Transverse colon (tissue), 3 donors: ENCODE data around the gene EPHB4.

Experiments used
- POLR2A ChIP-seq: fragments of 450-650 bp; IDR thresholded peaks from one replicate; pipeline ENCODE4 v1.6.1; 2016; ENCODE audit warnings: antibody characterized with exemption, mild to moderate bottlenecking, moderate library complexity
- TF ChIP-seq, protein P1 (sequence below), 5 experiments: fragments of 200-600 bp in 3 of 5; fragments of 450-650 bp in 2 of 5; sonication (generic) in 3 of 5; IDR thresholded peaks; 1 replicate in 2 of 5; 2 replicates in 3 of 5; pipeline ENCODE4 v1.5.1; 2016 to 2017; ENCODE audit warnings: antibody characterized with exemption in 5 of 5, inconsistent platforms in 3 of 5, mild to moderate bottlenecking in 2 of 5, moderate library complexity in 1 of 5

DNA sequence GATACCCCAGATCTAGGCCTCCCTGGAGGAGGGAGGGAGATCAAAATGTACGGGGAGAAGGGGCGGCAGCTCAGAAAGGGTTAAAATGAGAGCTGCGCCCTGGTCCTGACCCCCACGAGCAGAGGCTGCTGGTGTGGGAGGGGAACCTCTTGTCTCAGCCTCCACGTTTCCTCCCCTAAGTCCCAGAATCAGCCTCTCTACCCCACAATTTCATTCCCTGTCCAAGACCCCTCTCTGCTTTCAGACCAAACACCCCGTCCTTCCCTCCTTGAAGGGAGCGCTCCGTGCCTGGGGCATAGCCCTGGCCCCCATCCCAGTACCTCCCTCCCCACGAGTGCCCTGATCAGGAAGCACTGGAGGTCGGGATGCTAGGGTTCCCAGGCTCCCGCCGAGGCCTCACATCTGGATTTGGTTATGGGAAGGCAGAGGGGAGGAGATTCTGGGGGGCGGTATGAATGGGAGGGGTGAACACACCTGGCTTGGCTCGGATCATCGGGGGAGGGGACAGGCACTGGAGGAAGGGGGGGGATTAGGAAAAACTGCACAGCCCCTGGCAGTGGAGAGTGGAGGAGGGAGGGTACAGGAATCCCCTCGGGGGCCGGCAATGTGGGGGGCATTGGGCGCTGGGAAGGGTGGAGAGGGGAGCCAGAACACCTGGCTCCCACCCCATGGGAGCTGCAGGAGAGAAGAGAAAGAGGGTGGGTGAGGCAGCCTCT, 2.7 kb downstream of the EPHB4 start:
- TF ChIP-seq, protein P1, sequence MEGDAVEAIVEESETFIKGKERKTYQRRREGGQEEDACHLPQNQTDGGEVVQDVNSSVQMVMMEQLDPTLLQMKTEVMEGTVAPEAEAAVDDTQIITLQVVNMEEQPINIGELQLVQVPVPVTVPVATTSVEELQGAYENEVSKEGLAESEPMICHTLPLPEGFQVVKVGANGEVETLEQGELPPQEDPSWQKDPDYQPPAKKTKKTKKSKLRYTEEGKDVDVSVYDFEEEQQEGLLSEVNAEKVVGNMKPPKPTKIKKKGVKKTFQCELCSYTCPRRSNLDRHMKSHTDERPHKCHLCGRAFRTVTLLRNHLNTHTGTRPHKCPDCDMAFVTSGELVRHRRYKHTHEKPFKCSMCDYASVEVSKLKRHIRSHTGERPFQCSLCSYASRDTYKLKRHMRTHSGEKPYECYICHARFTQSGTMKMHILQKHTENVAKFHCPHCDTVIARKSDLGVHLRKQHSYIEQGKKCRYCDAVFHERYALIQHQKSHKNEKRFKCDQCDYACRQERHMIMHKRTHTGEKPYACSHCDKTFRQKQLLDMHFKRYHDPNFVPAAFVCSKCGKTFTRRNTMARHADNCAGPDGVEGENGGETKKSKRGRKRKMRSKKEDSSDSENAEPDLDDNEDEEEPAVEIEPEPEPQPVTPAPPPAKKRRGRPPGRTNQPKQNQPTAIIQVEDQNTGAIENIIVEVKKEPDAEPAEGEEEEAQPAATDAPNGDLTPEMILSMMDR (IDR thresholded peaks at IDR 0.05): no peak
- no peak for TF ChIP-seq POLR2A
